Karpas-422 (cell line): Measurements from ENCODE around the gene WEE2. TPM values are rescaled to one million over a fixed set of nuclear protein-coding genes. Genes with fewer than 3 reads are reported as not detected.
"Not testable (repeated sequence)": the region's sequence is repeated elsewhere in the genome, so short reads cannot be mapped to it uniquely, and the experiment has no call there.

Experiments used
- DNase-seq: peaks from one replicate; pipeline ENCODE4 v3.0.0-alpha.2; 2015
- H2AFZ ChIP-seq: fragments of 200-600 bp; sonication (generic); 2 replicates; pipeline ENCODE4 v1.6.1; 2014; ENCODE audit warnings: antibody characterized with exemption, low read length, mixed read lengths
- H3K27ac ChIP-seq: fragments of 200-600 bp; sonication (generic); 2 replicates; pipeline ENCODE4 v1.5.1; 2014; ENCODE audit warnings: mild to moderate bottlenecking, low read length, moderate library complexity
- H3K27me3 ChIP-seq: fragments of 200-600 bp; sonication (generic); 2 replicates; pipeline ENCODE4 v1.6.1; 2014; ENCODE audit warnings: low read length, mixed read lengths
- H3K36me3 ChIP-seq: fragments of 200-600 bp; sonication (generic); 2 replicates; pipeline ENCODE4 v1.6.1; 2014; ENCODE audit warnings: low read length, mixed read lengths; ENCODE audit not compliant: insufficient read depth
- H3K4me1 ChIP-seq: fragments of 200-600 bp; sonication (generic); 2 replicates; pipeline ENCODE4 v1.6.1; 2014; ENCODE audit warnings: mild to moderate bottlenecking, low read length, mixed read lengths
- H3K4me2 ChIP-seq: fragments of 200-600 bp; sonication (generic); 2 replicates; pipeline ENCODE4 v1.6.1; 2014; ENCODE audit warnings: low read length, low read depth, mild to moderate bottlenecking; ENCODE audit not compliant: poor library complexity, severe bottlenecking
- H3K4me3 ChIP-seq: fragments of 200-600 bp; sonication (generic); 2 replicates; pipeline ENCODE4 v1.5.1; 2014; ENCODE audit warnings: mild to moderate bottlenecking, antibody characterized with exemption, low read length, mixed read lengths
- H3K79me2 ChIP-seq: fragments of 200-600 bp; sonication (generic); 2 replicates; pipeline ENCODE4 v1.6.1; 2014; ENCODE audit warnings: mild to moderate bottlenecking, low read length, mixed read lengths
- H3K9ac ChIP-seq: fragments of 200-600 bp; sonication (generic); 2 replicates; pipeline ENCODE4 v1.6.0; 2014; ENCODE audit warnings: low read length
- H3K9me2 ChIP-seq: fragments of 200-600 bp; sonication (generic), shearing (Covaris generic); replicated peaks from 2 replicates; pipeline ENCODE4 v1.6.0; 2014; ENCODE audit warnings: mild to moderate bottlenecking, low read length, moderate library complexity; ENCODE audit not compliant: insufficient read depth
- H3K9me3 ChIP-seq: fragments of 300-700, 200-600 bp; sonication (generic); 2 replicates; pipeline ENCODE4 v1.6.1; 2014; ENCODE audit warnings: low read length, mixed read lengths
- H4K20me1 ChIP-seq: fragments of 200-600 bp; sonication (generic); 2 replicates; pipeline ENCODE4 v1.6.1; 2014; ENCODE audit warnings: mild to moderate bottlenecking, antibody characterized with exemption, low read length, low read depth; ENCODE audit not compliant: insufficient read depth
- total RNA-seq: library from RNA; depleted of rRNA; stranded (reverse); fragments of >200 nt; shearing (Covaris generic); gene quantifications from 2 replicates; pipeline ENCODE4 v1.2.3, GENCODE V29; 2014; ENCODE audit warnings: low replicate concordance

The WEE2 gene
- total RNA-seq, 1 experiment from 2014 or later = not detected

- Histone ChIP-seq H3K9me3 (no peaks in the 10 kb centered on the region), H3K9ac (no peak overlapping the region), H3K27ac (no peak overlapping the region), H4K20me1 (peaks cover 10% of the 10 kb centered on the region; the same call in 1 of the 2 replicates), H3K4me2 (no peak overlapping the region), H2AFZ (no peak overlapping the region), H3K36me3 (no peaks in the 10 kb centered on the region), H3K9me2 (no peaks in the 10 kb centered on the region), H3K4me1 (no peaks in the 10 kb centered on the region), H3K79me2 (no peaks in the 10 kb centered on the region), H3K4me3 (no peak overlapping the region), H3K27me3 (no peaks in the 10 kb centered on the region)
- no peak for DNase-seq
Observed at GRCh38 chr7:141686074-141686473, 22.1 kb upstream of the WEE2 start.

DNA sequence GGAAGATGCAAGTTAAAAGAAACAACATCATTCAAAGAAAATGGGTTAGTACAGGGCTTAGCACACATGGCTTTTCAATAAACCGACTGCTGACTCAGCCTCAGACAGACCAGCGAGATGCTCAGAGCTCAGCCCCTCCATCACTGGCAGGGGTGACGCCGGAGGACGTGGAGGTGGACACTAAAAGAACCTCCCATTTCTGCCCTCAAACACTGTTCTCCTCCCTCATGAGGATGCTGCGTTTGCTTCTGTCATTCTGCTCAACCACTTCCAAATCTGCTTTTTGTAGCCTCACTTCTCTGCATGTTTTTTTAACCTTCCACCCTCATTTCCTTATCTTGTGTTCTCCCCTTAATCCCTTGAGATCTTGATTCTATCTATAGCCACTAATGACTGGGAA, 21.5 kb upstream of the WEE2 start:
- H2AFZ ChIP-seq = no peak overlapping the region
- H3K9me2 ChIP-seq = no peaks in the 10 kb centered on the region
- H3K9ac ChIP-seq = no peak overlapping the region
- H3K4me2 ChIP-seq = no peak overlapping the region
- H3K4me3 ChIP-seq = no peak overlapping the region
- no peaks in the 10 kb centered on the region for H3K4me1 ChIP-seq
- no peak for DNase-seq
- no peak overlapping the region for H3K27ac ChIP-seq
- H3K9me3 ChIP-seq = no peaks in the 10 kb centered on the region
- no peaks in the 10 kb centered on the region for H3K79me2 ChIP-seq
- H3K36me3 ChIP-seq = no peaks in the 10 kb centered on the region
- no peaks in the 10 kb centered on the region for H3K27me3 ChIP-seq
- H4K20me1 ChIP-seq = peaks cover 12% of the 10 kb centered on the region; the same call in 1 of the 2 replicates

GRCh38 chr7:141688043-141688442, 20.1 kb upstream of the WEE2 start:
- Histone ChIP-seq H4K20me1 (peaks cover 13% of the 10 kb centered on the region; the same call in 1 of the 2 replicates), H3K9ac (no peak overlapping the region), H3K27ac (no peak overlapping the region), H3K9me2 (no peaks in the 10 kb centered on the region), H3K27me3 (no peaks in the 10 kb centered on the region), H3K4me2 (no peak overlapping the region), H3K9me3 (no peaks in the 10 kb centered on the region), H2AFZ (no peak overlapping the region), H3K4me3 (no peak overlapping the region), H3K4me1 (no peaks in the 10 kb centered on the region), H3K79me2 (no peaks in the 10 kb centered on the region), H3K36me3 (no peaks in the 10 kb centered on the region)
- DNase-seq = no peak

- not testable (repeated sequence) for H3K27me3 ChIP-seq, H3K36me3 ChIP-seq, H3K4me2 ChIP-seq, H2AFZ ChIP-seq, H3K9ac ChIP-seq, H3K4me1 ChIP-seq, DNase-seq, H3K27ac ChIP-seq, H3K9me3 ChIP-seq, H3K4me3 ChIP-seq, H3K9me2 ChIP-seq, H3K79me2 ChIP-seq
- H4K20me1 ChIP-seq = peaks cover 16% of the 10 kb centered on the region
Observed at GRCh38 chr7:141689072-141689825, 18.9 kb upstream of the WEE2 start.

DNA sequence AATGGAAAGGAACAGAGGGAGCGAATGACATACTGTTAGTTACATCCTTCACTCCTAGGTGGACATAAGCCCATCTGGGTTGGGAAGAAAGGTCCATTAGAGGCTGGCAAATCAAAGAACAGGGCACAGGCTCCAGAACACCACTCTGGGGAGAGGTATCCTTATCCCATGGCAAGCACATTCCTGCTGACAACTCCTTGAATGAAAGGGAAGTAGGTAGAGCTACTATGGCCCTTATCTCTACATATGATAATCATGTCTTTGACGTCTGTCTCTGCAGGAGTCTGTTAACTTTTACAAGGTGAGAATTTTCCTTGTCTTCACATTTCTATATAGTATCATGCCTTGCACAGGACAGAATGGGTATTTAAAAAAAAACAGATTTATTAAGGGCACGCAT, 16.6 kb upstream of the WEE2 start:
- no peak overlapping the region for H3K27ac ChIP-seq
- no peaks in the 10 kb centered on the region for H3K79me2 ChIP-seq
- H2AFZ ChIP-seq = no peak overlapping the region
- H3K4me1 ChIP-seq = no peaks in the 10 kb centered on the region
- H3K36me3 ChIP-seq = no peaks in the 10 kb centered on the region
- no peaks in the 10 kb centered on the region for H3K9me2 ChIP-seq
- H3K4me3 ChIP-seq = no peak overlapping the region
- no peak overlapping the region for H3K9ac ChIP-seq
- peaks cover 20% of the 10 kb centered on the region for H4K20me1 ChIP-seq
- H3K4me2 ChIP-seq = no peak overlapping the region
- no peaks in the 10 kb centered on the region for H3K27me3 ChIP-seq
- DNase-seq = no peak
- H3K9me3 ChIP-seq = no peaks in the 10 kb centered on the region

DNA sequence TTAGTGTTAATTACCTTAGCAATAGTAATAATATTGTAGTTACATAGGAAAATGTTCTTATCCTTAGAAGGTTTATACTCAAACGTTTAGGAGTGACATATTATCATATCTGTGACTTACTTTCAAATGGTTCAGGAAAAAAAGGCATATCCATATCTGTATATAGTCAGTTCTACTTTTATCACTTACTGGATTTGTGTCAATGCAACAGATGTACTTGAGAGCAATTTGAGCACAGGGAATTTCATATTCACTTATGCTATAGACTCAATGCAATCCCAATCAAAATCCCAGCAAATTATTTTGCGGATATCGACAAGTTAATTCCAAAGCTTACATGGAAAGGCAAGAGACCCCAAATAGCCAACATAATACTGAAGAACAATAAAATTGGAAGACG, 16.2 kb upstream of the WEE2 start:
- Histone ChIP-seq H3K4me3 (no peak overlapping the region), H2AFZ (no peak overlapping the region), H3K4me2 (no peak overlapping the region), H4K20me1 (peaks cover 20% of the 10 kb centered on the region), H3K27ac (no peak overlapping the region), H3K4me1 (no peaks in the 10 kb centered on the region), H3K9me2 (no peaks in the 10 kb centered on the region), H3K27me3 (no peaks in the 10 kb centered on the region), H3K9me3 (no peaks in the 10 kb centered on the region), H3K36me3 (no peaks in the 10 kb centered on the region), H3K9ac (no peak overlapping the region), H3K79me2 (no peaks in the 10 kb centered on the region)
- no peak for DNase-seq

- peaks cover 26% of the 10 kb centered on the region for H4K20me1 ChIP-seq
- no peak for DNase-seq
Observed at GRCh38 chr7:141693082-141693481, 15.1 kb upstream of the WEE2 start.

GRCh38 chr7:141695803-141696289, 12.3 kb upstream of the WEE2 start:
- Histone ChIP-seq H3K79me2 (no peaks in the 10 kb centered on the region), H3K9me3 (no peaks in the 10 kb centered on the region), H2AFZ (no peak overlapping the region), H3K27me3 (no peaks in the 10 kb centered on the region), H3K36me3 (no peaks in the 10 kb centered on the region), H3K4me2 (no peak overlapping the region), H3K27ac (no peak overlapping the region), H3K9ac (no peak overlapping the region), H3K9me2 (no peaks in the 10 kb centered on the region), H4K20me1 (peaks cover 20% of the 10 kb centered on the region), H3K4me1 (peaks cover 10% of the 10 kb centered on the region), H3K4me3 (no peak overlapping the region)
- DNase-seq = no peak

More at GRCh38 chr7:141693082-141693481, 15.1 kb upstream of the WEE2 start:
- no peaks in the 10 kb centered on the region for H3K27me3 ChIP-seq
- H3K9me2 ChIP-seq = no peaks in the 10 kb centered on the region
- no peak overlapping the region for H3K27ac ChIP-seq
- H3K9ac ChIP-seq = no peak overlapping the region
- H3K4me3 ChIP-seq = no peak overlapping the region
- no peaks in the 10 kb centered on the region for H3K9me3 ChIP-seq
- H3K79me2 ChIP-seq = no peaks in the 10 kb centered on the region
- H3K4me1 ChIP-seq = no peaks in the 10 kb centered on the region
- H2AFZ ChIP-seq = no peak overlapping the region
- no peak overlapping the region for H3K4me2 ChIP-seq
- no peaks in the 10 kb centered on the region for H3K36me3 ChIP-seq
